Neuron (in vitro differentiated cells): Measurements from ENCODE around the gene UTP14A.

Experiments used
- H2AFZ ChIP-seq: one replicate; pipeline ENCODE4 v1.6.1; 2013; ENCODE audit warnings: low read depth, mild to moderate bottlenecking, inconsistent platforms, low read length, moderate library complexity
- H3K27me3 ChIP-seq: one replicate; pipeline ENCODE4 v1.6.1; 2013; ENCODE audit warnings: low read length; ENCODE audit not compliant: insufficient read depth
- H3K36me3 ChIP-seq: one replicate; pipeline ENCODE4 v1.6.1; 2013; ENCODE audit warnings: low read length; ENCODE audit not compliant: insufficient read depth
- H3K4me1 ChIP-seq: one replicate; pipeline ENCODE4 v1.6.1; 2013; ENCODE audit warnings: low read length; ENCODE audit not compliant: insufficient read depth
- H3K4me3 ChIP-seq: 2 replicates; pipeline ENCODE4 v1.5.1; 2013; ENCODE audit warnings: mild to moderate bottlenecking, low read length, moderate library complexity
- H3K9me3 ChIP-seq: one replicate; pipeline ENCODE4 v1.6.1; 2013; ENCODE audit warnings: low read length

UTP14A gene

GRCh38 chrX:129932016-129932820, 26.3 kb downstream of the UTP14A start:
- Histone ChIP-seq H2AFZ (peak overlapping the region; percentile 53), H3K36me3 (peaks cover 7% of the 10 kb centered on the region), H3K4me3 (peak overlapping the region; percentile 51), H3K9me3 (no peaks in the 10 kb centered on the region), H3K4me1 (no peaks in the 10 kb centered on the region), H3K27me3 (peaks cover 30% of the 10 kb centered on the region)

GRCh38 chrX:129932821-129933321, 26.9 kb downstream of the UTP14A start:
- H3K27me3 ChIP-seq, result peaks cover 36% of the 10 kb centered on the region
- H3K4me3 ChIP-seq, result peak overlapping the region; percentile 39
- no peak overlapping the region for H2AFZ ChIP-seq
- no peaks in the 10 kb centered on the region for H3K4me1 ChIP-seq
- H3K36me3 ChIP-seq, result peaks cover 7% of the 10 kb centered on the region
- H3K9me3 ChIP-seq, result no peaks in the 10 kb centered on the region

- no peak overlapping the region for H2AFZ ChIP-seq
- H3K36me3 ChIP-seq, result peaks cover 7% of the 10 kb centered on the region
- H3K27me3 ChIP-seq, result peaks cover 39% of the 10 kb centered on the region
- no peaks in the 10 kb centered on the region for H3K4me1 ChIP-seq
- H3K9me3 ChIP-seq, result no peaks in the 10 kb centered on the region
- no peak overlapping the region for H3K4me3 ChIP-seq
These were observed 27.7 kb downstream of the UTP14A start for GRCh38 chrX:129933700-129934099.

- H3K9me3 ChIP-seq, result no peaks in the 10 kb centered on the region
- peaks cover 39% of the 10 kb centered on the region for H3K27me3 ChIP-seq
- peaks cover 4% of the 10 kb centered on the region for H3K36me3 ChIP-seq
- H2AFZ ChIP-seq, result no peak overlapping the region
- H3K4me1 ChIP-seq, result no peaks in the 10 kb centered on the region
- H3K4me3 ChIP-seq, result no peak overlapping the region
These were observed 28.5 kb downstream of the UTP14A start for GRCh38 chrX:129934461-129934860.

- H3K27me3 ChIP-seq, result peaks cover 42% of the 10 kb centered on the region
- no peak overlapping the region for H2AFZ ChIP-seq
- no peaks in the 10 kb centered on the region for H3K4me1 ChIP-seq
- no peak overlapping the region for H3K4me3 ChIP-seq
- no peaks in the 10 kb centered on the region for H3K9me3 ChIP-seq
- peaks cover under 1% of the 10 kb centered on the region for H3K36me3 ChIP-seq
These were observed 29.0 kb downstream of the UTP14A start for GRCh38 chrX:129934952-129935351.

- Histone ChIP-seq H3K4me3 (no peak overlapping the region), H3K9me3 (no peaks in the 10 kb centered on the region), H3K36me3 (no peaks in the 10 kb centered on the region), H3K4me1 (no peaks in the 10 kb centered on the region), H3K27me3 (peaks cover 44% of the 10 kb centered on the region), H2AFZ (no peak overlapping the region)
These were observed 32.1 kb downstream of the UTP14A start for GRCh38 chrX:129938081-129938480.

GRCh38 chrX:129939986-129940385, 34.0 kb downstream of the UTP14A start:
- no peaks in the 10 kb centered on the region for H3K9me3 ChIP-seq
- H2AFZ ChIP-seq, result no peak overlapping the region
- H3K4me3 ChIP-seq, result no peak overlapping the region
- H3K36me3 ChIP-seq, result no peaks in the 10 kb centered on the region
- H3K27me3 ChIP-seq, result peaks cover 27% of the 10 kb centered on the region
- no peaks in the 10 kb centered on the region for H3K4me1 ChIP-seq

- Histone ChIP-seq H3K27me3 (peaks cover 20% of the 10 kb centered on the region), H3K4me1 (no peaks in the 10 kb centered on the region), H3K4me3 (no peak overlapping the region), H3K9me3 (no peaks in the 10 kb centered on the region), H3K36me3 (no peaks in the 10 kb centered on the region), H2AFZ (no peak overlapping the region)
These were observed 34.8 kb downstream of the UTP14A start for GRCh38 chrX:129940721-129941120.

GRCh38 chrX:129945131-129945530, 39.2 kb downstream of the UTP14A start:
- Histone ChIP-seq H3K4me1 (no peaks in the 10 kb centered on the region), H3K4me3 (no peak overlapping the region), H2AFZ (no peak overlapping the region), H3K36me3 (no peaks in the 10 kb centered on the region), H3K27me3 (peaks cover 9% of the 10 kb centered on the region), H3K9me3 (no peaks in the 10 kb centered on the region)

GRCh38 chrX:129953334-129953648, 47.3 kb downstream of the UTP14A start:
- H3K9me3 ChIP-seq, result no peaks in the 10 kb centered on the region
- H3K4me1 ChIP-seq, result no peaks in the 10 kb centered on the region
- no peaks in the 10 kb centered on the region for H3K27me3 ChIP-seq
- H2AFZ ChIP-seq, result no peak overlapping the region
- no peak overlapping the region for H3K4me3 ChIP-seq
- H3K36me3 ChIP-seq, result no peaks in the 10 kb centered on the region

GRCh38 chrX:129953881-129954280, 47.9 kb downstream of the UTP14A start:
- no peak overlapping the region for H3K4me3 ChIP-seq
- no peaks in the 10 kb centered on the region for H3K9me3 ChIP-seq
- no peaks in the 10 kb centered on the region for H3K4me1 ChIP-seq
- H3K27me3 ChIP-seq, result no peaks in the 10 kb centered on the region
- H3K36me3 ChIP-seq, result no peaks in the 10 kb centered on the region
- no peak overlapping the region for H2AFZ ChIP-seq

GRCh38 chrX:129954804-129955203, 48.8 kb downstream of the UTP14A start:
- Histone ChIP-seq H2AFZ (no peak overlapping the region), H3K4me1 (no peaks in the 10 kb centered on the region)

GRCh38 chrX:129955682-129956081, 49.7 kb downstream of the UTP14A start:
- Histone ChIP-seq H3K9me3 (no peaks in the 10 kb centered on the region), H3K4me3 (no peak overlapping the region), H3K4me1 (no peaks in the 10 kb centered on the region), H3K36me3 (no peaks in the 10 kb centered on the region), H3K27me3 (no peaks in the 10 kb centered on the region), H2AFZ (no peak overlapping the region)

More at GRCh38 chrX:129954804-129955203, 48.8 kb downstream of the UTP14A start:
- Histone ChIP-seq H3K27me3 (no peaks in the 10 kb centered on the region), H3K4me3 (no peak overlapping the region), H3K36me3 (no peaks in the 10 kb centered on the region), H3K9me3 (no peaks in the 10 kb centered on the region)

- Histone ChIP-seq H3K9me3 (no peaks in the 10 kb centered on the region), H3K36me3 (no peaks in the 10 kb centered on the region), H3K27me3 (no peaks in the 10 kb centered on the region), H2AFZ (no peak overlapping the region), H3K4me1 (peaks cover under 1% of the 10 kb centered on the region), H3K4me3 (no peak overlapping the region)
These were observed 50.2 kb downstream of the UTP14A start for GRCh38 chrX:129956145-129956544.
